ENCODE measurements around the gene PCP4.

Gene PCP4

DNA sequence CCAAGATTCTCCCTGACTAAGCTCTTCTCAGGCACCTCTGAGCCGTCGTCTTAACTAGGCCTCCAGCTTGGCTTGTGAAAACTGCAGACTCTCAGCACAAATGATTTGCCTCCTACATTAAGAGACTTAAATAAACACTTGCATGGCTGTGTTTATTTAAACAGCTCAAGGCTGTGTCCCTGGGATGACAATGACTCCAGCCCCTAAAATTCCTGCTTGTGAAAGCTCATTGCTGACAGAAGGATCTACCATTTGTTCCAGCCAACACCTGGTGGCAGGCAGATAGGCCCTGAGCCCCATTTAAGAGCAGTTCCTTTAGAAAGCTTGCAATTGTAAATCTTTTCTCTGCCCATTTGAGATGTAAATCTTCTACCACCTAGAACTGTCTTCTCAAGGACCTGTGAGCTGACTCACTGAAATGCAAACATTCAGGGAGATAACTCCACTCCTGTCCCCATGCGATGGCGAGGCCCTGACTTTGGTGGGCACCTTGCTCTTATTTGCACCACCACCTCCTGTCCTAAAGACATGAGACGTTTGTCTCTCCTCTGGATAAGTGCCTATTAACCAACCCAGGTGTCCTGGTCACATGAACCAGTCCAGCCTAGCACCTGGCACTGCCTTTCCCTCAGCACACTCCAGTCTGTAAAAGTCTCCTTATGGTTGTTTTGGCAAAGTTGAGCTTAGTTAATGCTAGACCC lies 15.1 kb upstream of the PCP4 start:
- H4K20me1 ChIP-seq (ENCODE audit: low read depth, low read length): no peaks in the 10 kb centered on the region
- no peaks in the 10 kb centered on the region for H3K79me2 ChIP-seq (ENCODE audit: insufficient read depth, low read length)
- no peak overlapping the region for H3K27ac ChIP-seq (ENCODE audit: low read depth, low read length)
- H3K9ac ChIP-seq (ENCODE audit: low read length): no peak overlapping the region
- no peak overlapping the region for H3K4me3 ChIP-seq (ENCODE audit: insufficient read depth, low read length, poor library complexity, severe bottlenecking)
- H3K27me3 ChIP-seq (ENCODE audit: low read length): no peaks in the 10 kb centered on the region
- no peaks in the 10 kb centered on the region for H3K9me3 ChIP-seq (ENCODE audit: insufficient read depth, low read length)
- H3K4me2 ChIP-seq (ENCODE audit: low read depth, low read length, poor library complexity, severe bottlenecking): no peak overlapping the region
- TF ChIP-seq, protein P1, sequence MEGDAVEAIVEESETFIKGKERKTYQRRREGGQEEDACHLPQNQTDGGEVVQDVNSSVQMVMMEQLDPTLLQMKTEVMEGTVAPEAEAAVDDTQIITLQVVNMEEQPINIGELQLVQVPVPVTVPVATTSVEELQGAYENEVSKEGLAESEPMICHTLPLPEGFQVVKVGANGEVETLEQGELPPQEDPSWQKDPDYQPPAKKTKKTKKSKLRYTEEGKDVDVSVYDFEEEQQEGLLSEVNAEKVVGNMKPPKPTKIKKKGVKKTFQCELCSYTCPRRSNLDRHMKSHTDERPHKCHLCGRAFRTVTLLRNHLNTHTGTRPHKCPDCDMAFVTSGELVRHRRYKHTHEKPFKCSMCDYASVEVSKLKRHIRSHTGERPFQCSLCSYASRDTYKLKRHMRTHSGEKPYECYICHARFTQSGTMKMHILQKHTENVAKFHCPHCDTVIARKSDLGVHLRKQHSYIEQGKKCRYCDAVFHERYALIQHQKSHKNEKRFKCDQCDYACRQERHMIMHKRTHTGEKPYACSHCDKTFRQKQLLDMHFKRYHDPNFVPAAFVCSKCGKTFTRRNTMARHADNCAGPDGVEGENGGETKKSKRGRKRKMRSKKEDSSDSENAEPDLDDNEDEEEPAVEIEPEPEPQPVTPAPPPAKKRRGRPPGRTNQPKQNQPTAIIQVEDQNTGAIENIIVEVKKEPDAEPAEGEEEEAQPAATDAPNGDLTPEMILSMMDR (IDR thresholded peaks at IDR 0.05; ENCODE audit: insufficient read depth, low read length, poor library complexity, severe bottlenecking): no peak
- no peak for TF ChIP-seq EZH2phosphoT487 (conservative IDR thresholded peaks at IDR 0.05; ENCODE audit: low read length)
- no peak overlapping the region for H2AFZ ChIP-seq (ENCODE audit: low read depth, low read length, severe bottlenecking)
- H3F3A ChIP-seq (ENCODE audit: insufficient read depth): no peaks in the 10 kb centered on the region
- H3K36me3 ChIP-seq (ENCODE audit: low read length): no peaks in the 10 kb centered on the region
- no peaks in the 10 kb centered on the region for H3K9me2 ChIP-seq (replicated peaks; ENCODE audit: insufficient read depth, low read length)

DNA sequence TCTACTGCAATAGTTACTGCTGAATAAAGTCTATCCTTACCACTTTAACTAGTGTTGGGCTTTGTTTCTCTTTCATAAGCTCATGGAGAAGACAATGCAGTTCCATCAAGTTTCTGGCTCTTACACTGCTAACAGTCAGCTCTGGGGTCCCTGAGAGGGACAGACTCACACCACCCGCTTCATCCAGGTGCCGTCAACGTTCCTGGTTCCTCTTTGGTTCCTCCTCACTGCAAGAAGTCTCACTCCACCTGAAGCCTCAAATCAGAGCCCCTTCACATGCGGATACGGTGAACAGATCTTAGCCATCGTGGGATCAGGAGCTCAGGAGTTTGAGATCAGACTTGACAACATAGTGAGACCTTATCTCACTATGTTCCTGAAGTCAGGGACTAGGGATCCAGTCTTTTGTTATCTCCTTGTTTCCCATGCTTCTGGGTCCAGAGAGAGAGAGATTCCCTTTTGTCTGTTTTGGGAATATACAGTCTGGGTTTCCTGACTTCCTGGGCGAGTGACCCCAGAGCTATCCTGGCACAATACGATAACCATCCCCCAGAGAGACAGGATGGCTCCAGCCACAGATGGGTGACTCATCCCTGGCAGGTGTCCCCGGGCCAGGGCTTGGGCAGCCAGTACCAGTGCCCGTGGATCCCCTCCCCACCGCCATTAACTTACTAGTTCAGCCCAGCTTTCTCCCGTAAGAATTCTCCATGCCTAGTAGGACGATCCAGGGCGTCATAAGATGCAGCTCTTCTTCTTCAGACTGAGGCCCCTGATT lies 14.3 kb upstream of the PCP4 start:
- no peaks in the 10 kb centered on the region for H3F3A ChIP-seq (ENCODE audit: insufficient read depth)
- no peaks in the 10 kb centered on the region for H3K36me3 ChIP-seq (ENCODE audit: low read length)
- H3K4me3 ChIP-seq (ENCODE audit: insufficient read depth, low read length, poor library complexity, severe bottlenecking): no peak overlapping the region
- no peaks in the 10 kb centered on the region for H4K20me1 ChIP-seq (ENCODE audit: low read depth, low read length)
- H3K27me3 ChIP-seq (ENCODE audit: low read length): no peaks in the 10 kb centered on the region
- TF ChIP-seq, protein P1 (IDR thresholded peaks at IDR 0.05; ENCODE audit: insufficient read depth, low read length, poor library complexity, severe bottlenecking): no peak
- TF ChIP-seq EZH2phosphoT487 (conservative IDR thresholded peaks at IDR 0.05; ENCODE audit: low read length): no peak
- H3K79me2 ChIP-seq (ENCODE audit: insufficient read depth, low read length): no peaks in the 10 kb centered on the region
- H3K9me2 ChIP-seq (replicated peaks; ENCODE audit: insufficient read depth, low read length): no peaks in the 10 kb centered on the region
- no peak overlapping the region for H3K27ac ChIP-seq (ENCODE audit: low read depth, low read length)
- no peak overlapping the region for H3K9ac ChIP-seq (ENCODE audit: low read length)
- no peaks in the 10 kb centered on the region for H3K9me3 ChIP-seq (ENCODE audit: insufficient read depth, low read length)
- no peak overlapping the region for H3K4me2 ChIP-seq (ENCODE audit: low read depth, low read length, poor library complexity, severe bottlenecking)
- no peak overlapping the region for H2AFZ ChIP-seq (ENCODE audit: low read depth, low read length, severe bottlenecking)

- Histone ChIP-seq H3K4me2 (ENCODE audit: low read depth, low read length, poor library complexity, severe bottlenecking) (no peak overlapping the region), H3K27ac (ENCODE audit: low read depth, low read length) (no peak overlapping the region), H3F3A (ENCODE audit: insufficient read depth) (no peaks in the 10 kb centered on the region), H3K36me3 (ENCODE audit: low read length) (no peaks in the 10 kb centered on the region), H3K9ac (ENCODE audit: low read length) (no peak overlapping the region), H3K79me2 (ENCODE audit: insufficient read depth, low read length) (no peaks in the 10 kb centered on the region), H3K4me3 (ENCODE audit: insufficient read depth, low read length, poor library complexity, severe bottlenecking) (no peak overlapping the region), H4K20me1 (ENCODE audit: low read depth, low read length) (no peaks in the 10 kb centered on the region), H3K9me3 (ENCODE audit: insufficient read depth, low read length) (no peaks in the 10 kb centered on the region), H2AFZ (ENCODE audit: low read depth, low read length, severe bottlenecking) (no peak overlapping the region), H3K27me3 (ENCODE audit: low read length) (no peaks in the 10 kb centered on the region), H3K9me2 (replicated peaks; ENCODE audit: insufficient read depth, low read length) (no peaks in the 10 kb centered on the region)
- TF ChIP-seq, protein P1 (IDR thresholded peaks at IDR 0.05; ENCODE audit: insufficient read depth, low read length, poor library complexity, severe bottlenecking): peak; percentile 16
- TF ChIP-seq EZH2phosphoT487 (conservative IDR thresholded peaks at IDR 0.05; ENCODE audit: low read length): no peak
Observed at GRCh38 chr21:39854572-39854971, 12.7 kb upstream of the PCP4 start.
